Peyer's patch (tissue), 4 donors: Measurements from ENCODE around the gene YIPF5.

Experiments
- POLR2A ChIP-seq, 2 donors: fragments of 450-650 bp; IDR thresholded peaks; one replicate each; pipeline ENCODE4 v1.5.1; 2017; ENCODE audit warnings: antibody characterized with exemption in 2 of 2, mild to moderate bottlenecking in 2 of 2, moderate library complexity in 2 of 2
- TF ChIP-seq, protein P1 (sequence below), 6 experiments: fragments of 450-650 bp in 4 of 6; fragments of 200-600 bp in 2 of 6; sonication (generic) in 1 of 6; IDR thresholded peaks; one replicate each; pipeline ENCODE4 v1.5.1; 2017 to 2019; ENCODE audit warnings: antibody characterized with exemption in 6 of 6, mild to moderate bottlenecking in 3 of 6, moderate library complexity in 1 of 6

- TF ChIP-seq, protein P1, sequence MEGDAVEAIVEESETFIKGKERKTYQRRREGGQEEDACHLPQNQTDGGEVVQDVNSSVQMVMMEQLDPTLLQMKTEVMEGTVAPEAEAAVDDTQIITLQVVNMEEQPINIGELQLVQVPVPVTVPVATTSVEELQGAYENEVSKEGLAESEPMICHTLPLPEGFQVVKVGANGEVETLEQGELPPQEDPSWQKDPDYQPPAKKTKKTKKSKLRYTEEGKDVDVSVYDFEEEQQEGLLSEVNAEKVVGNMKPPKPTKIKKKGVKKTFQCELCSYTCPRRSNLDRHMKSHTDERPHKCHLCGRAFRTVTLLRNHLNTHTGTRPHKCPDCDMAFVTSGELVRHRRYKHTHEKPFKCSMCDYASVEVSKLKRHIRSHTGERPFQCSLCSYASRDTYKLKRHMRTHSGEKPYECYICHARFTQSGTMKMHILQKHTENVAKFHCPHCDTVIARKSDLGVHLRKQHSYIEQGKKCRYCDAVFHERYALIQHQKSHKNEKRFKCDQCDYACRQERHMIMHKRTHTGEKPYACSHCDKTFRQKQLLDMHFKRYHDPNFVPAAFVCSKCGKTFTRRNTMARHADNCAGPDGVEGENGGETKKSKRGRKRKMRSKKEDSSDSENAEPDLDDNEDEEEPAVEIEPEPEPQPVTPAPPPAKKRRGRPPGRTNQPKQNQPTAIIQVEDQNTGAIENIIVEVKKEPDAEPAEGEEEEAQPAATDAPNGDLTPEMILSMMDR (IDR thresholded peaks at IDR 0.05): no peak
- TF ChIP-seq POLR2A (IDR thresholded peaks at IDR 0.05): no peak
These were observed 45.2 kb downstream of the YIPF5 start for GRCh38 chr5:144125163-144125726.
